HG03175 (cell line): ENCODE results near the gene SUN2.

ENCODE experiments used
- ATAC-seq: cut with Tn5 transposase; IDR thresholded peaks from one replicate; pipeline ENCODE4 v1.9.1; 2021; ENCODE audit warnings: mild to moderate bottlenecking, moderate library complexity; ENCODE audit not compliant: unreplicated experiment

The SUN2 gene

DNA sequence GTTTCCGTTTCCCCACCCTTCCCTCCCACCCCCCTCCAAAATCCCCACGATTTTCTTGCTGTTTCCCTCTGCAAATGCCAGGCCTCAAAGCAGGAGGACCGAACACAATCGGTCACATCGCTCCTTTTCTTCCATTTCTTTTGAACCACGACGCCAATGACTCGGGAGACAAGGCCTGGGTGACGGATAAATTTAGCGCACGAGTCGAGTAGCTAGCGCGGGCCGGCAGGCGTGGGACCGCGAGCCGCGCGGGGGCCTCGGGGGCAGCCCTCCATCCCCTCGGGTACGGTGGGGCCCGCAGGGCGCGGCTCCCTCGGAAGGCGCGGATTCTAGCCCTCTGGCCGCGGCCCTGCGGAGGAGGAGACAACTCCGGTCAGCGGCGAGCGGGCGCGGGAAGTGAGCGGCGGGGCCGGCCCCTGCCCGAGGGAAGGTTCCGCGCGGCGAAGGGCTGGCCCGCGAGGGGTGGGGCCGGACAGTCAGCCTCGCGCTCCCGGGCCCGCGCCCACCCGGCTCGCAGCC lies 55.5 kb downstream of the SUN2 start:
- ATAC-seq, result peak; percentile 21

DNA sequence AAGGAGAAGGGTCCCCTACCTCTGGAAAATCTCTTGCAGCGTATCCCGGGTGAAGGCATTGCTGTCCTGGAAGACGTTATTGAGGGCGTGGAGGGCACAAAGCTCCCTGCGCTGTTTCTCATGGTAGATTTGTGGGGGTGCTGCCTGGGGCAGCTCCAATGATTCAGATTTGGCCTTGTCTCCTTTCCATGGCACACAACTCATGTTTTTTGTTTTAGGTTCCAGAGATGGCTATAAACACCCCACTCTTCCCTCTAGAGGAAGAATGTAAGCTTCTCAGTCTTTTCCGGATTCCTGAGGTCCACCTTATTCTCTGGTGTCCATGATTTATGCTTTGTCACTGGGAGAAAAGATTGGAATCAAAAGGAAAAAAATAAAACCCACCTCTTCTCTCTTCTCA lies 56.0 kb downstream of the SUN2 start:
- ATAC-seq, result no peak

DNA sequence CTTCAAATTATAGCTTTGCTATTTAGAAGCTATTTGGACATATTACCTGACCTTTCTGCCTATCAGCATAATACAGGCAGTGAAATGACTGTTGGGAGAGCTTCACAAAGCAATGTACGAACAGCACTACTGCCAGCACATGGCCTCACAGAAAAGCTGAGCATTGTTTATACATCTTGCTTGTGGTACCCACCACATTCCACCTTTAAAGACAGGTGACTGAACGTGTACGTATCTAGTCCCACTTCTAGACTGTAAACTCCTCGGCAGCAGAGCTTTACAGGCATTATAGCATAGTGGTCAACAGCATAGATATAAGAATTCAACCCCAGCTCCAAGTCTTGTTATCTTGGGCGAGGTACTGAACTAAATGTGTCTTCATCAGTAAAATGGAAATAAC lies 56.7 kb downstream of the SUN2 start:
- no peak for ATAC-seq

DNA sequence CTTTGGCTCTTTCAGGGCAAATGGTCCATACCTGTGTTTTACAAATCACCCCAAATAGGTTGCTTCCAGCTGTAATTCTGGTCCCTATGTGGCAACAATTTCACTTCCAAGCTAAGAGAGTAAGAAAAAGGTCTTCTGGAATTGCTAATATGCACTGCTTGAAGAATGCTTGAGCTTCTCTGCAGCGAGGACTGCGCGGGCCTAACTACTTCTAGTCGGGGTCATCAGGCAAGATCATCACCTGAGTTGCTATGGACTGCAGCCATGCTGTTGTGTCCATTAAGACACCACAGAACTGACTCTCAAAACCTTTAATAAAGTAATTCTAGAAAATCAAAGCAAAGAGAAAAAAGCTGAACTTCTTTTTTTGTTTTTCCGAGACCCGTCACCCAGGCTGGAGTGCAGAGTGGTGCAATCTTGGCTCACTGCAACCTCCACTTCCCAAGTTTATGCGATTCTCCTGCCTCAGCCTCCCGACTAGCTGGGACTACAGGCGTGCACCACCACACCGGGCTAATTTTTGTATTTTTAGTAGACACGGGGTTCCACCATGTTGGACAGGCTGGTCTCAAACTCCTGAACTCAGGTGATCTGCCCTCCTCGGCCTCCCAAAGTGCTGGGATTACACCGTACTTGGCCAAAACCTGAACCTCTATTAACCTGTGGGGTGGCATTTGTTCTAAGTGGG lies 57.2 kb downstream of the SUN2 start:
- no peak for ATAC-seq

DNA sequence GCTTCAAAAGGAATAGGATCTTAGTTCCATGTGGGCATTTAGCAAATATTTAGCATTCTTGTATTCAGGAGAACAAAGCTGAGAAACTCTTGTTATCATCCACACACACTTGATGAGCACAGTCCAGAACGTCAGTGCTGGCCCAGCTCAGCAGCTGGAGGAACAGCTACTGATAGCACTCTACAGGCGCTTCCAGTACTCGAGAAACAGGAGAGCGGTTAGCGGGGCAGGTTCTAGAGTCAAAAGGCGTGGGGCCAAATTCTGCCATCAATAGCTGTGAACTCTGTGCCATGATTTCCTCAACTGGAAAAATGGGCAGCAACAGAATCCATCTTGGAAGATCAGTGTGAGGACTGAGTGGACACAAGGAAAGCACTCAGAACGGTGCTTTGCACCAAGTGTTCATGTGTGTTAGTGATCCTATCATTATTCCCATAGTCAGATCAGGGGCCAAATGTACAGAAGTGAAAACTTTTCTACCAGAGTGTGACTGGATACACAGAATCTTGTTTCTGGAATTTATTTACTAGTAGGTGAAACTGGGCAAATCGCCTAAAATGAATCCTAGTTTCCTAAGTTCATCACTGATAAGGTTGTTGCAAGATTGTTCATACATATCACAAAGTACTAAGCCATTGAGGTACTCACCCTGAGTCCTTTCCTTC lies 58.2 kb downstream of the SUN2 start:
- no peak for ATAC-seq

DNA sequence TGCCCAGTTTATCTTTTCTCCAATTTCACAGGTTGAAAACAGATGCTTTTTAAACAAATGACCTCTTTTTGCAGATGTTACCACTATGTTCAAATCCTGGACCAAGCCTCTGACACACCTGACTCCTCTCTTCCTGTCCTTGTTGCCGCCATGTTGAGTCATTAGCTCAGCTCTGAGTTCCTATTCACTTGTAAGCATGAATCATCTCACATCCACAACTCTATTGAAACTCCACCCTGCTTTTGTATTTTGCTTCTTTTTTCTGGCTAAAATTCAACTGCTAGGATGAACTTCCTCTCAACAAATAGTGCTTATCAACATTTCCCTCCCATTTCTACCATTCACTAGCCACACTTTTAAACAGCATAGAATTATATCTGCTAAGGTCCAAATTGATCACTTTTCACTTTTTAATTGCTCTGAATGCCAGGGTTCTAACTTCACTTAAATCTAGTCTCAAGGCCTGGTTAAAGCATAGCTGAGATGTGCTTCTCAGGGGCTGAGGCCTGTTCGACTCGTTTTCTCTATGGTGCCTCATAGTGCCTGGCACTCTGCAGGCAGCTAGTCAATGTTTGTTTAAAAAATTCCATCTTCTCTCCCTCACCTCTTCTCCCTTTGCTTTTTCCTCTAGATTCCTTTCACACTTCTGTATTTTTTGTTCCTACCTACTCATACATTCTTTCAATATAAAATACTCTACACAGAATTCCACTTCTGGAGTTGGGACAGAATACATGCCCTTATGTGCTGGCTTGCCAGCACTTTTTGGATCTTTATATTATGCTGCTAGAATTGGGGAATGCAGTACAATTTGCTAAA lies 59.0 kb downstream of the SUN2 start:
- ATAC-seq, result no peak

DNA sequence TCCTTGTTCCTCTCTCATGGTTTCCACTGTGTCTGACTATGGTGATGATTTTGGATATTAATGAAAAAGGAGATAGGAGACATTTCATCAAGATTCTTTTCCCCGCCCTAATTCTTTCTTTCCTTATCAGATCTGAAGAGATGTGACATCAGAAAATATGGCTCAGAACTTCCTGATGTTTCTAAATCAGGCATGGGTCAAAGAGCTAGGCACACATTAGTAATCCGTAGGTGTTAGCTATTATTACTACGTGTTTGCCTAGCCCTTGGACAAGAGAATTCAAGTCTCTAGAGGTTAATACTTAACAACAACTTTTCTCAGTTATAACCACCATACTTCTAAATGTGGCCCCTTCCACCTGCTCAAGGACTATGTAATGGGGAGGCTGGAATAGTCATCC lies 60.9 kb downstream of the SUN2 start:
- ATAC-seq, result no peak

DNA sequence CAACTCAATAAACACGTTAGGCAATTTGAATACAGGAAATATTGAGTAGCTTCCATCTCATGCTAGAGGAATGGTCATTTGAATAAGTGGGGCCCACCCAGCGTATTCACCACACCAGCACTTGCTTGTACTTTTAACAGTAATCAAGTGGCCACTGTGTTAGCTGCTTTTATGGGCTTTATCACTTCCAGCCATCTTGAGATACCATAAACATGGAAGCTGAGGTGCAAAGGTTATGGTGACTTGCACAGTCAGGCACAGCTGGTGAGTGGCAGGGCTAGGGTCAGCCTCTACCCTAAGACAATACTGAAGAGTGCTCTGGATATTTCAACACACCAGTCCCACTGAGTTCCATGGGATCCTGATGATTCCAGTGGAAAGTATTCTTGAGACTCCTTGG lies 61.7 kb downstream of the SUN2 start:
- no peak for ATAC-seq

DNA sequence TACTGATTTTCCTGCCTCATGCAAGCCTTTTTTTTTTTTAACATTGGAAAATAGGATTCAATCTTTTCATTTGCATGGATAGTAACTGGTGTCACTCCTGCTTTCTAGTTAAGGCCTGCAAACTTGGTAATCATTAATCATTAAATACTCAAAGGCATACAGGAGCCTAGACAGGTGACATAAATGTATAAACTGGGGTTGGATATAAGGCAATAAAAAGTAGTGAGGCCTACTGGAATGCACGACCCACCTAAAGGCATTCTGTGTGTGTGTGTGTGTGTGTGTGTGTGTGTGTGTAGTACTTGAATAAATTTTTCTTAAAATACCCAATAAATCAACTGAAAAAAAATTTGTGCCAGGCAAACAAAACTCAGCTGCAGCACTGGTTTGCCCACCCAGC lies 66.1 kb downstream of the SUN2 start:
- ATAC-seq, result no peak

DNA sequence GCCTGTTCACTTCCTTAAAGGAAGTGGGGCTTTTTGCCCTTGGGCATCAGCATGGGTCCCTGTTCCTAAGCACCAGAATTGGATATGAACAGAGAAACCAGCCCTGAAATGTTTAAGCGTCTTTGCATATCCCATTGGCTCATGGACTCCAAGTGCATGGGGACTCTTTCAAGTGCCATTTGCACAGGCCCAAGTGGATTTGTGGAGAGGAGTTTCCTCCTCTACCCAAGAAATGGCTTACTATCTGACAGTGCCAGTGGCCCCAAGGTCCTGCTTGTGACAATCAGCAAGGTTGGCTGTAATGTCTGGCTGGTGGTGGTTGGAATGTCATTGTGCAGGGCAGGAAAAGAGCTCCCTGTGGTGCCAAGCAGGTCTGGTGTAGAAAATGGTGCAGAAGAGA lies 70.0 kb downstream of the SUN2 start:
- no peak for ATAC-seq

DNA sequence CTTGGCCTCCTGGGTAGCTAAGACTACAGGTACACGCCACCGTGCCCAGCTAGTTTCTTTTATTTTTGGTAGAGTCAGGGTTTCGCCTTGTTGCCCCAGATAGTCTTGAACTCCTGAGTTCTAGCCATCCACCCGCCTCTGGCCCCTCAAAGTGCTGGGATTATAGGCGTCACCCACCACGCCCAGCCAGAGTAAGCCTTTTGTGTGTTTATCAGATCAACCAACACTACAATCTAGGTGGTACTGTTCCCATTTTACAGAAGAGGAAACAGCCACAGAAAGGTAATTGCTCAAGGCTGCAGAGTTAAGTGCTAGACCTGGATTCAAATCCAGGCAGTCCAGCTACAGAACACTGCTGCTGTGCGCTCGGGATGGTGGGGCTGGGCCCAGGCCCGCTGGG lies 70.9 kb downstream of the SUN2 start:
- no peak for ATAC-seq
